CD14-positive monocyte (primary cell): ENCODE results near the gene VSTM2L. TPM values are rescaled to one million over a fixed set of nuclear protein-coding genes. Genes with fewer than 3 reads are reported as not detected.

Source experiments
- DNase-seq, 3 donors: peaks; one replicate each; pipeline ENCODE4 v3.0.0-alpha.2; 2011 to 2022
- H2AFZ ChIP-seq: 2 replicates; pipeline ENCODE4 v1.6.0; 2012; ENCODE audit warnings: mild to moderate bottlenecking, low read depth, low read length, inconsistent platforms; ENCODE audit not compliant: insufficient read depth, poor library complexity, severe bottlenecking
- H3K27ac ChIP-seq, 2 donors: 1 replicate in 1 of 2; 2 replicates in 1 of 2; pipeline ENCODE4 v1.5.1; 2012 to 2013; ENCODE audit warnings: low read length in 2 of 2, control low read depth in 1 of 2, inconsistent platforms in 1 of 2, low read depth in 1 of 2, mild to moderate bottlenecking in 1 of 2
- H3K27me3 ChIP-seq, 2 donors: one replicate each; pipeline versions ENCODE4 v1.6.0 to v1.6.1; 2011 to 2013; ENCODE audit warnings: low read length in 2 of 2; ENCODE audit not compliant: control insufficient read depth in 2 of 2, insufficient read depth in 2 of 2
- H3K36me3 ChIP-seq, 2 donors: replicated peaks in 1 of 2; 1 replicate in 1 of 2; 2 replicates in 1 of 2; pipeline versions ENCODE4 v1.5.1 to v1.6.1; 2012 to 2013; ENCODE audit warnings: low read length in 2 of 2, control low read depth in 1 of 2, inconsistent platforms in 1 of 2, mild to moderate bottlenecking in 1 of 2; ENCODE audit not compliant: insufficient read depth in 2 of 2, control insufficient read depth in 1 of 2
- H3K4me1 ChIP-seq, 2 donors: 1 replicate in 1 of 2; 2 replicates in 1 of 2; pipeline versions ENCODE4 v1.5.1 to v1.6.1; 2012 to 2013; ENCODE audit warnings: low read length in 2 of 2, control low read depth in 1 of 2, inconsistent platforms in 1 of 2, mild to moderate bottlenecking in 1 of 2, moderate library complexity in 1 of 2; ENCODE audit not compliant: insufficient read depth in 2 of 2, control insufficient read depth in 1 of 2
- H3K4me2 ChIP-seq: replicated peaks from 2 replicates; pipeline ENCODE3; 2012; ENCODE audit warnings: low read length, moderate library complexity, mild to moderate bottlenecking; ENCODE audit not compliant: poor library complexity, severe bottlenecking; ENCODE audit errors: extremely low read depth
- H3K4me3 ChIP-seq, 3 experiments: fragments of 200-600 bp in 1 of 3; sonication (generic) in 1 of 3; replicated peaks in 1 of 3; 1 replicate in 2 of 3; 2 replicates in 1 of 3; pipeline ENCODE4 v1.5.1; 2011 to 2013; ENCODE audit warnings: low read length in 3 of 3, mild to moderate bottlenecking in 3 of 3, control low read depth in 2 of 3, low read depth in 2 of 3, inconsistent platforms in 1 of 3, moderate library complexity in 1 of 3
- H3K79me2 ChIP-seq: 2 replicates; pipeline ENCODE4 v1.6.0; 2012; ENCODE audit warnings: mild to moderate bottlenecking, control low read depth, inconsistent platforms, low read length, moderate library complexity; ENCODE audit not compliant: insufficient read depth
- H3K9ac ChIP-seq: 2 replicates; pipeline ENCODE4 v1.6.0; 2017; ENCODE audit warnings: low read length, mild to moderate bottlenecking; ENCODE audit not compliant: insufficient read depth, poor library complexity, severe bottlenecking
- H3K9me3 ChIP-seq, 2 donors: replicated peaks in 1 of 2; 1 replicate in 1 of 2; 2 replicates in 1 of 2; pipeline versions ENCODE4 v1.5.1 to v1.6.1; 2012 to 2013; ENCODE audit warnings: low read length in 2 of 2, control low read depth in 1 of 2; ENCODE audit not compliant: control insufficient read depth in 1 of 2, insufficient read depth in 1 of 2
- H4K20me1 ChIP-seq: 2 replicates; pipeline ENCODE4 v1.6.0; 2012; ENCODE audit warnings: mild to moderate bottlenecking, low read length, control low read depth, moderate library complexity; ENCODE audit not compliant: insufficient read depth
- H3K27ac Mint-ChIP-seq, 7 donors: one replicate each; pipeline ENCODE4 v1.8.0; 2020; ENCODE audit warnings: mild to moderate bottlenecking in 7 of 7, mixed read lengths in 7 of 7, moderate library complexity in 6 of 7, inconsistent platforms in 2 of 7
- H3K27me3 Mint-ChIP-seq, 3 donors: one replicate each; pipeline ENCODE4 v1.8.0; 2021 to 2022; ENCODE audit warnings: low read depth in 3 of 3, mild to moderate bottlenecking in 3 of 3, mixed read lengths in 3 of 3, moderate library complexity in 3 of 3, inconsistent platforms in 1 of 3
- H3K36me3 Mint-ChIP-seq, 2 donors: one replicate each; pipeline ENCODE4 v1.8.0; 2020; ENCODE audit warnings: mixed read lengths in 2 of 2, inconsistent platforms in 1 of 2, mild to moderate bottlenecking in 1 of 2
- H3K4me1 Mint-ChIP-seq: one replicate; pipeline ENCODE4 v1.8.0; 2020; ENCODE audit warnings: mild to moderate bottlenecking, mixed read lengths
- H3K4me3 Mint-ChIP-seq, 2 donors: one replicate each; pipeline ENCODE4 v1.8.0; 2020; ENCODE audit warnings: mild to moderate bottlenecking in 2 of 2, mixed read lengths in 2 of 2, moderate library complexity in 1 of 2
- H3K9me3 Mint-ChIP-seq, 7 donors: one replicate each; pipeline ENCODE4 v1.8.0; 2020 to 2022; ENCODE audit warnings: mixed read lengths in 7 of 7, mild to moderate bottlenecking in 6 of 7, moderate library complexity in 6 of 7, inconsistent platforms in 2 of 7
- WGBS: methylation state at CpG from one replicate; pipeline ENCODE4 v1.1.5; 2013; ENCODE audit warnings: missing lambda C conversion rate; ENCODE audit not compliant: insufficient coverage; 5-methylcytosine and 5-hydroxymethylcytosine counted together
- intact Hi-C, 2 donors: fragments of 100-400 bp; cut with micrococcal nuclease; formaldehyde crosslinking; loops; one replicate each; pipeline versions ENCODE4 v1.15.0 to v1.15.1; 2023
- polyA plus RNA-seq, 3 donors: library from polyadenylated mRNA; depleted of rRNA in 1 of 3; unstranded in 2 of 3; stranded (reverse) in 1 of 3; fragments of 300-500 nt in 2 of 3; fragments of >200 nt in 1 of 3; fragmentation: Illumina TruSeq in 2 of 3; gene quantifications; 1 replicate in 2 of 3; 2 replicates in 1 of 3; pipeline ENCODE4 v1.2.3, GENCODE V29; 2012 to 2021
- TF ChIP-seq, protein P1 (sequence below): fragments of 200-600 bp; IDR thresholded peaks from one replicate; pipeline ENCODE4 v1.8.0; 2022; ENCODE audit warnings: antibody characterized with exemption, mild to moderate bottlenecking

The VSTM2L gene
- polyA plus RNA-seq, 3 donors = not detected

DNA sequence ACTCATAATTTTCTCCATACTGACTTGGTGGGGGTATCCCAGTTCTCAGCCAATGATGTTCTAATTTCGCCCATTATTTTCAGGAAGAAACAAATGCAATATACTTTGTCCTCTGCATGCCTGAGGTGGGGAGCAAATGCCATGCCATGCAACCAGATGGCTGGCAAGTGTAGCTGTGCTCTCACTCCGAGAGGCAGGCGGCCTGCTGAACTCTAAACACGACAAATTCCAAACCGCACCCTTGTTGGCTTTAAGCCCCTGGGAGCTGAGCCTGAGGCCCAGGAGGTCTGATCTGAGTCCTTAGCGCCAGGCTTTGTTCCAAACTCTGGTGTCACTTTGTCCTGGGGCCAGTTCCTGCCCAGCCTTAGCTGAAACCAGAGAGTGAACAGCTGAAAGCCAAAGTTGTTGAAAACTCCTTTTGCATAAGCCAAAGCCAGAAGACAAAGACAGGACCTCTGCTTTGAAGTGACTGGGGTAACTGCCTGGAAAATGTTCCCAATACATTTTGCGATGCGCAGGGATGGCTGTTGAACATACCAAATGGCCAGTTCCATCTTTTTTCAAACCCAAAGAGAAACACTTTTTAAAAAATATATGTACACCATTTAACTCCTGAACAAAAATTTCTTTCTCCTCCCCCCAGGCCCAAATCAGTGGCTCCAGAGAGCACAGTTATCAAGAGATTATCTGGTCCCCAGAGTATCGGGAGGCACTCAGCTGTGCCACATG, 84.1 kb downstream of the VSTM2L start:
- H3K9ac ChIP-seq = no peak overlapping the region
- Mint-ChIP-seq H3K4me3 (peak overlapping the region in 1 of 2 donors; percentile 34), H3K36me3 (peaks cover 66 to 74% of the 10 kb centered on the region in 2 donors), H3K27ac (peak overlapping the region in 4 of 7 donors; percentile 18 to 68 (median 40)), H3K27me3 (peaks cover 0 to 3% (median 1%) of the 10 kb centered on the region in 3 donors), H3K9me3 (no peaks in the 10 kb centered on the region), H3K4me1 (peaks cover 29% of the 10 kb centered on the region)
- no peak for DNase-seq
- H3K79me2 ChIP-seq = no peaks in the 10 kb centered on the region
- intact Hi-C loops = no loop called here
- H3K36me3 ChIP-seq = peaks cover 24 to 61% of the 10 kb centered on the region in 2 donors
- no peaks in the 10 kb centered on the region for H3K27me3 ChIP-seq
- 98% methylated on average over 9 of the region's 9 CpGs for WGBS
- H2AFZ ChIP-seq = no peak overlapping the region
- TF ChIP-seq, protein P1, sequence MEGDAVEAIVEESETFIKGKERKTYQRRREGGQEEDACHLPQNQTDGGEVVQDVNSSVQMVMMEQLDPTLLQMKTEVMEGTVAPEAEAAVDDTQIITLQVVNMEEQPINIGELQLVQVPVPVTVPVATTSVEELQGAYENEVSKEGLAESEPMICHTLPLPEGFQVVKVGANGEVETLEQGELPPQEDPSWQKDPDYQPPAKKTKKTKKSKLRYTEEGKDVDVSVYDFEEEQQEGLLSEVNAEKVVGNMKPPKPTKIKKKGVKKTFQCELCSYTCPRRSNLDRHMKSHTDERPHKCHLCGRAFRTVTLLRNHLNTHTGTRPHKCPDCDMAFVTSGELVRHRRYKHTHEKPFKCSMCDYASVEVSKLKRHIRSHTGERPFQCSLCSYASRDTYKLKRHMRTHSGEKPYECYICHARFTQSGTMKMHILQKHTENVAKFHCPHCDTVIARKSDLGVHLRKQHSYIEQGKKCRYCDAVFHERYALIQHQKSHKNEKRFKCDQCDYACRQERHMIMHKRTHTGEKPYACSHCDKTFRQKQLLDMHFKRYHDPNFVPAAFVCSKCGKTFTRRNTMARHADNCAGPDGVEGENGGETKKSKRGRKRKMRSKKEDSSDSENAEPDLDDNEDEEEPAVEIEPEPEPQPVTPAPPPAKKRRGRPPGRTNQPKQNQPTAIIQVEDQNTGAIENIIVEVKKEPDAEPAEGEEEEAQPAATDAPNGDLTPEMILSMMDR = no peak
- H3K27ac ChIP-seq = no peak overlapping the region
- no peak overlapping the region for H3K4me3 ChIP-seq
- no peak overlapping the region for H3K4me2 ChIP-seq
- peaks cover 29 to 30% of the 10 kb centered on the region in 2 donors for H3K4me1 ChIP-seq
- no peaks in the 10 kb centered on the region for H3K9me3 ChIP-seq
- H4K20me1 ChIP-seq = no peaks in the 10 kb centered on the region

GRCh38 chr20:37987602-37988290, 84.8 kb downstream of the VSTM2L start:
- intact Hi-C loops = no loop called here
- no peak overlapping the region for H3K4me2 ChIP-seq
- no peaks in the 10 kb centered on the region for H3K9me3 ChIP-seq
- Mint-ChIP-seq H3K36me3 (peaks cover 65 to 74% of the 10 kb centered on the region in 2 donors), H3K9me3 (no peaks in the 10 kb centered on the region), H3K4me3 (peak overlapping the region in 1 of 2 donors; percentile 34), H3K27ac (peak overlapping the region in 4 of 7 donors; percentile 22 to 53 (median 36)), H3K4me1 (peaks cover 31% of the 10 kb centered on the region), H3K27me3 (peaks cover 0 to 3% (median 1%) of the 10 kb centered on the region in 3 donors)
- WGBS = 97% methylated on average over 11 of the region's 12 CpGs
- no peak overlapping the region for H3K4me3 ChIP-seq
- no peak overlapping the region for H2AFZ ChIP-seq
- peaks cover 29 to 30% of the 10 kb centered on the region in 2 donors for H3K4me1 ChIP-seq
- H3K36me3 ChIP-seq = peaks cover 24 to 60% of the 10 kb centered on the region in 2 donors
- no peaks in the 10 kb centered on the region for H3K27me3 ChIP-seq
- no peaks in the 10 kb centered on the region for H4K20me1 ChIP-seq
- H3K79me2 ChIP-seq = no peaks in the 10 kb centered on the region
- H3K9ac ChIP-seq = no peak overlapping the region
- DNase-seq = no peak
- TF ChIP-seq, protein P1 = no peak
- H3K27ac ChIP-seq = no peak overlapping the region
